Measurements from ENCODE around the gene ELOVL6.
A peak's percentile ranks its signal among the peaks of the same experiment; 100 is the strongest.
"Not testable (repeated sequence)": the region's sequence is repeated elsewhere in the genome, so short reads cannot be mapped to it uniquely, and the experiment has no call there.

The ELOVL6 gene

GRCh38 chr4:110064934-110065333 lies 133.5 kb downstream of the ELOVL6 start:
- DNase-seq: no peak

DNA sequence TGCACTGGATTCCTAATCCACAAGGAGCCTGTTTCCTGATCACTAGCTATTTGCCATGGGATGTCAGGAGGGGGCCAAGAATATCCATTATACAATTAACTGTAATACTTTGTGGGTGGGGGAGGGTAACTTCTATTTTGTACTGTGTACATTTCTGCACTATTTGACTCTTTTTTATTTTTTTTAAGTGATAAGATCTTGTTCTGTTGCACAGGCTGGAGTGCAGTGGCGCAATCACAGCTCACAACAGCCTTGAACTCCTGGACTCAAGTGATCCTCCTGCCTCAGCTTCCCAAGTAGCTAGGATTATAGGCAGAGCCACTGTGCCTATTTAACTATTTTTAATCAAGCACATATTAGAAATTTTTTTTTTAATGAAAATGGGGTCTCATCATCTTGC lies 134.1 kb downstream of the ELOVL6 start:
- no peak for DNase-seq

- DNase-seq: no peak
Measured at GRCh38 chr4:110062166-110062565, 136.2 kb downstream of the ELOVL6 start.

GRCh38 chr4:110061076-110061475 lies 137.3 kb downstream of the ELOVL6 start:
- no peak for DNase-seq

DNA sequence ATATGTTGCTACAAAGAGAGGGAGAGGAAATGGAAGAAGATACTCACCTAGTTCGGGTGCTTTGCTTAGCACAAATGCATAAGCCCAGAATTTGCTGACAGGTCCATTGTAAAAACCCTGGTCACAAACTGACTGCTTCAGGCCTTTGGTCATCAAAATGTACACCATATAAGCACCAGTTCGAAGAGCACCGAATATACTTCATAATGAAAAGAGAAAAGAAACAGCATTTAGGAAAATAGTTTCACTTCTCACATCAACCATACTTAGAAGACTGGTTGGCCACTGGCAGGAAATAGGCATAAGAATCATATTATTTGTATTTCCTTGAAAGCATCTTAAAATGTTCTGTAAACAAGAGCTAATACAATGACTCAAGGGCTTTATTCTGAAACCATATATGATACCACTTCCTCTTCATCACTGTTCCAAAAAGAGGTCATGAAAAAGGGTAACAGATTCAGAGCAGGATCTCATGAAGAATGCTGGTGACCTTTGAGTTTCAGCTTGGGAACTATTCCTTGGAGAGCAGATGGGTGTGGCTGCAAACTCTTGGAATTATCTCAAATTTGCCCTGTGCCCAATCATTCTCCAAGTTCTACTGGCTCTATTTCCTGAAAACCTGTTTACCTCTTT lies 138.7 kb downstream of the ELOVL6 start:
- DNase-seq: no peak

GRCh38 chr4:110058677-110059076 lies 139.7 kb downstream of the ELOVL6 start:
- no peak for DNase-seq

DNA sequence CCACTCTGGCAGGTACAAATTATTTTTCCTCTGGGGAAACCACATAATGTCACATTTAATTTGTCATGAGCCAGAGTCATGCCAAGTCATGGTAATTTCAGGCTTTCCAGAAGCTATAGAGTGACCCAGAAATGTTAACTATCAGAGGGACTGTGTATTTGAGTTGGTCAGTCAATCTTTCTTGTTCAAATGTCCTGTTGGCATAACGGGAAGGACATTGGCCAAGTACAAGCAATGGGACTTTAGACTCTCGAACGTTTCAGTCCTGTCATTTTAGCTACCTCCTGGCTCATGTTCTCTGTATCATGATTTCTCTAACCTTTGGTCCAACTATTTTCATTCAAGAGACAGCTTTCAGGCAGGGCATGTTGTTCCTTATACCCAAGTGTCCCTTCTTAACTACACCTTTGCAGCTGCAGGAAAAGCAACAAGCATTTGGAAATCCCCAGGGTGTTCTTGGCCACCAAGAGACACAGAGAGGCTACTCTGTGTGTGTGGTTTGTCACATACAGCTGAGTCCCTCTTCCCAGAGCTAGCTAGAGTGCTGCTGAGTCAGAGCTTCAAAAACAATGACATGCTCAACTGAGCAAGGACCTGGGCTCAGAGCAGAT lies 143.2 kb downstream of the ELOVL6 start:
- DNase-seq: no peak

GRCh38 chr4:110049951-110050925 lies 148.2 kb downstream of the ELOVL6 start:
- peak; percentile 16 for DNase-seq

GRCh38 chr4:110046588-110047049 lies 151.8 kb downstream of the ELOVL6 start:
- no peak for DNase-seq

DNA sequence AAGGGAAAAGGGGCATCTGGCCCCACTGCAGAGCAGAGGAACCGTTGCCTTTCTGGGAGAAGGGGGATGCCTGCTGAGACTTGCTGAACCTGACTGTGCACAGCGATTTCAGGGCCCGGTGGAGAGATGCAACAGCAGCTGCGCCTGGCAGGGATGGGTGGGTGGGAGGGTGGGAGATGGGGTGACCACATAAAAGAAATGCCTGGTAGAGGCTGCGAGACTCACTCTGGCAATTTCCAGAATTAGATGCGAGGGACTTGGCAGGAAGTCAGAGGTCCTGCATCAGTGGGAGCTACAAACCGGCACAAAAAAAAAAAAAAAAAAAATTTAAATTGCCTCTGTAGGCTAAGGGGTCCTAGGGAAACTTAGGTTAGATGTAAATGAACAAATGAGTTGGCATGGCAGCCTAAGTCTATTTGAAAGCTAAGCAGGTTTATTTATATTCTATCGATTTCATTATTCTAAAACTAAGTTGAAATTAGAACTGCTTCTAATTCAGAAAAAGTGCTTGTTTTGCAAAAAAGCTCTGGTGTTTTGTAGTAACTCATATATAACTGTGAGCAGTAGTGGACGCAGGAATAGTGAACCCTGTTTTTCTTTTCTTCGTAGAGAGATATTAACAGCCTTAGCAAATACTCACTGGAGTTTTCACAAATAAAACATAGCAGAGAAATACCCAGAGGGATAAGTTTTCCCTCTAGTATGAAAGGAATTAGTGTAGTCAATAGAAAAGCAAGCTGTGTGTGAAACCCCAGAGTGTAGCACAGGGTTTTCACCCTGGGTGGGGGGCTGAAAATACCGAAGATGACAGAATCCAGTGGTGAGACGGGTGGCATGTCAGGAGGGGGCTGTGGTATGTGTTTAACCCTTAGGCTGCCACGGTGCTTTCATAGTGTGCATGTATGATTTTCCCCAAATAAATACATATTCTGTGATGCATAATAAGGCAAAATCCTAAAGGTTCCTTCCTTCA lies 155.6 kb downstream of the ELOVL6 start:
- no peak for DNase-seq

DNA sequence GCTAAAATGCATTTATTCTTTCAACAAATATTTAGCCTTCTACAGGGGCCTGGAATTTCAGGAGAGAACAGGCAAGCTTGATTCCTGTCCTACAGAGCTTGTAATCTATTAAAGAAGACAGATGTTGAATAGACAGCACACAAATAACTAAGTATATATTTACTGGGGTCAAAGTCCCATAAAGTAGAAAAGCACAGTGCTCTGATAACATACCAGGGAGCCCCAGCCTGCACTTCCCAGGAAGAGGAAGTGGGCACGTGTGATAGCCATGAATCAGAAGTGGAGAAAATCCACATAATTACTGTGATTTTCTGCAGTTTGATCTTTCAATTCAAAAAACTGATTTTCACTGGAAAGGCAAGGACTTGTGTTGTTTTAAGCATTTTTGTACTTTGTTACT lies 156.7 kb downstream of the ELOVL6 start:
- no peak for DNase-seq

DNA sequence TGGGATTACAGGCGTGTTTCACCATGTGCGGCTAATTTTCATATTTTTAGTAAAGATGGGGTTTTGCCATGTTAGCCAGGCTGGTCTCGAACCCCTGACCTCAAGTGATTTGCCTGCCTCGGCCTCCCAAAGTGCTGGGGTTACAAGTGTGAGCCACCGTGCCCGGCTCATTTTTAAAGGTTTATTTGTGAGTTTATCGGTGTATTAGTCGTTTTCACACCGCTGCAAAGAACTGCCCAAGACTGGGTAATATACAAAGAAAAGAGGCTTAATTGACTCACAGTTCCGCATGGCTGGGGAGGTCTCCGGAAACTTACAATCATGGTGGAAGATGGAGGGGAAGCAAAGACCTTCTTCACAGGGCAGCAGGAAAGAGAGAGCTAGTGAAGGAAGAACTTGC lies 159.3 kb downstream of the ELOVL6 start:
- DNase-seq: not testable (repeated sequence)

- no peak for DNase-seq
Measured at GRCh38 chr4:110034026-110034393, 164.4 kb downstream of the ELOVL6 start.

DNA sequence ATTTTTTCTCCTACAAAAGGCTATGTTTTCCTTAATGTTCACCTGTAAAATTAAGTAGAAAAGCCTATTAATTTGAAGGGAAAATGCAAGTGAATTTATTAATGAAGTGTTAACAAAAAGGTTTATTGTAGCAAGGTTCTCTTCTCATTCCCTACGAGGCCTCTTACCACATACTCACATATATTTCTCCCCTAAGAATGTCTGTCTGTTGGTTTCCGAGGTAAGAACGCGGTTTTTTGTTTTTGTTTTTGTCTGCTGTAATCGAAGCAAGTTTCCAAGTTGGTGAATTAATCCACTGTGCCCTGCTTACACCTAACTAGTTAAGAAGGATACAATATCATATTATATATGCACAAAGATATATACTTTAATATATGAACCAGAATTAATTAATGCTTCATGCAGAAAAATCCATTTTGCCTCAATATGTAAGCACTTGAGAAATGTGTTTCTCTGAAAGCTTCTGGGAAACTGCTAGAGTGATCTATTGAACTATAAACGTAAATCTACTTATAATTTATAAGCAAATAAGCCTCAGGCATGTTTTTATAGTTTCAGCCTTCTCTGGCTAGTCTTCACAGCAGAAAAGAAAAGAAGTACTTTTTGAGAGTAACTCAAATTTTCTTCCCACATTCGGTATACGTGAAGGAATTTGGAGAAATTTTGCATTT lies 164.9 kb downstream of the ELOVL6 start:
- no peak for DNase-seq

GRCh38 chr4:110032603-110033002 lies 165.8 kb downstream of the ELOVL6 start:
- no peak for DNase-seq

DNA sequence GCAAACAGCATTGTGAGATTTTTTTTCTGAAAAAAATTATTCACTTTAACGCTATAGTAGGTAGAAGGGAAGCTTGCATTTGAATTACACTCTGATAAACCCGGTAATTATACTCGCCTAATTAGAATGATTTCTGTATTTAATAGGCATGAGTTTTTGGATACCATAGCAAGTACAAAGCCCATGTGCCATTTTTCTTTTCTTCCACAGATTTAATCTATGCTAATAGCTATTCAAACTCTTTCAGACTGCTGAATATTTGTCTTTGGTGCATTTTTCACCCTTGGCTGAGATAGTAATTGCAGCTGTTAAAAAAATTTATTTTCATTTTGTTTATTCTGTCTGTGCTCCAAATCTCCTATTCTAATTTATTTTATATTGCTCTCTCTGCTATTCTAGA lies 172.7 kb downstream of the ELOVL6 start:
- DNase-seq: no peak

GRCh38 chr4:110025056-110025455 lies 173.4 kb downstream of the ELOVL6 start:
- no peak for DNase-seq

- no peak for DNase-seq
Measured at GRCh38 chr4:110022457-110022856, 176.0 kb downstream of the ELOVL6 start.

GRCh38 chr4:110020646-110021443 lies 177.6 kb downstream of the ELOVL6 start:
- no peak for DNase-seq

DNA sequence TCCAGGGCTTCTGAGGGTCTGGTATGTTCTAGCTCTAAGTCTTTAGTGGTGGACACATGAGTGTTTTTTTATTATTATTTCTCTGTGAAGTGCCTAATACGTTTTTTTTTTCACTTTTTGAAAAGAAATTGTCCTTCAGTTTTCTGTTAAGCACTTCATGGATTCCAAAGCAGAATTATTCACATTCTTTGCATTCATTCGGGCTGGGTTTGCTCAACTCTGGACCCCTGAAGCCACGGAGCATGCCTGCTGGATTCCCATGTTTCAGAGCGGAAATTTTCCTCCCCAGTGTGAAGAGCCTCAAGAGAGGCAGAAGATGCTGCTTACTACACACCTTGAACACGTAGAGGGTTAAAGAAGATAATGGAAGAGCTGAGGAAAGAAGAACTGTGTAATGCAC lies 178.3 kb downstream of the ELOVL6 start:
- no peak for DNase-seq

- no peak for DNase-seq
Measured at GRCh38 chr4:110019153-110019552, 179.3 kb downstream of the ELOVL6 start.
